ENCODE data around the gene SLC23A1.

The SLC23A1 gene

GRCh38 chr5:139406963-139407362, 23.9 kb upstream of the SLC23A1 start:
- no peak overlapping the region for H3K4me3 ChIP-seq (ENCODE audit: low read depth, low read length)
- H3K9me3 ChIP-seq (ENCODE audit: control insufficient read depth, insufficient read depth, low read depth, low read length), result no peaks in the 10 kb centered on the region
- no peaks in the 10 kb centered on the region for H3K27me3 ChIP-seq (ENCODE audit: control insufficient read depth, insufficient read depth, low read length)
- peaks cover 14% of the 10 kb centered on the region for H3K4me1 ChIP-seq (ENCODE audit: control insufficient read depth, insufficient read depth, low read length)
- H3K27ac ChIP-seq (ENCODE audit: low read depth, low read length), result no peak overlapping the region
- H3K36me3 ChIP-seq (ENCODE audit: control insufficient read depth, insufficient read depth, low read length), result no peaks in the 10 kb centered on the region
- no peak overlapping the region for H3K9ac ChIP-seq (ENCODE audit: low read length)

GRCh38 chr5:139404484-139404840, 21.4 kb upstream of the SLC23A1 start:
- H3K4me1 ChIP-seq (ENCODE audit: control insufficient read depth, insufficient read depth, low read length), result peaks cover 14% of the 10 kb centered on the region
- peaks cover 13% of the 10 kb centered on the region for H3K36me3 ChIP-seq (ENCODE audit: control insufficient read depth, insufficient read depth, low read length)
- no peaks in the 10 kb centered on the region for H3K27me3 ChIP-seq (ENCODE audit: control insufficient read depth, insufficient read depth, low read length)
- peak overlapping the region; percentile 47 for H3K9ac ChIP-seq (ENCODE audit: low read length)
- H3K4me3 ChIP-seq (ENCODE audit: low read depth, low read length), result peak overlapping the region; percentile 85
- H3K9me3 ChIP-seq (ENCODE audit: control insufficient read depth, insufficient read depth, low read depth, low read length), result no peaks in the 10 kb centered on the region
- peak overlapping the region; percentile 70 for H3K27ac ChIP-seq (ENCODE audit: low read depth, low read length)

- peak within 1 kb of the TSS; percentile 90 for H3K9ac ChIP-seq (ENCODE audit: low read length)
- peaks cover 15% of the 10 kb centered on the region for H3K36me3 ChIP-seq (ENCODE audit: control insufficient read depth, insufficient read depth, low read length)
- no peaks in the 10 kb centered on the region for H3K9me3 ChIP-seq (ENCODE audit: control insufficient read depth, insufficient read depth, low read depth, low read length)
- peak within 1 kb of the TSS; percentile 85 for H3K4me3 ChIP-seq (ENCODE audit: low read depth, low read length)
- no peaks in the 10 kb centered on the region for H3K27me3 ChIP-seq (ENCODE audit: control insufficient read depth, insufficient read depth, low read length)
- H3K27ac ChIP-seq (ENCODE audit: low read depth, low read length), result peak within 1 kb of the TSS; percentile 70
- H3K4me1 ChIP-seq (ENCODE audit: control insufficient read depth, insufficient read depth, low read length), result peaks cover 14% of the 10 kb centered on the region
Observed at GRCh38 chr5:139403787-139404483, 20.8 kb upstream of the SLC23A1 start, which contains the start of gene SPATA24. SPATA24 (minus strand) TSS chr5:139404089; CDS start chr5:139404060, 29 bp downstream.

DNA sequence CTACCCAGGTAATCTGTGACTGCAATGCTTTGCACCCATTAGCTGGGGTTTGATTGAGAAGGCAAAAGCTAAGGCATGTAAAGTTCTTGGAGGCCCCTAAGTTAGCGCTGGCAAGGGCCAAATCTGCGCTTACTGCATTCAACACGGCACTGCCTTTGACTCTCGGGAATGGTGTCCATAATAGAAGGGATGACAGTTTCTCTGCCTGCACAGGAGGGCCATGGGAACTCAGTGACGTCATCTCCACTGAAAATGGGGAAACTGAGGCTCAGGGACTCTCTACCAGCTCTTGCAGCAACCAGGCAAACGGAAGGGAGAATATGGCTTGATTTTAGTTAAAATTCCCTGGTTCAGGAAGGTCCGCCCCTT, 20.3 kb upstream of the SLC23A1 start:
- Histone ChIP-seq H3K9ac (ENCODE audit: low read length) (peak overlapping the region; percentile 90), H3K9me3 (ENCODE audit: control insufficient read depth, insufficient read depth, low read depth, low read length) (no peaks in the 10 kb centered on the region), H3K4me1 (ENCODE audit: control insufficient read depth, insufficient read depth, low read length) (peaks cover 14% of the 10 kb centered on the region), H3K4me3 (ENCODE audit: low read depth, low read length) (peak overlapping the region; percentile 85), H3K36me3 (ENCODE audit: control insufficient read depth, insufficient read depth, low read length) (peaks cover 15% of the 10 kb centered on the region), H3K27me3 (ENCODE audit: control insufficient read depth, insufficient read depth, low read length) (no peaks in the 10 kb centered on the region), H3K27ac (ENCODE audit: low read depth, low read length) (peak overlapping the region; percentile 70; the same call in 1 of the 2 replicates)

DNA sequence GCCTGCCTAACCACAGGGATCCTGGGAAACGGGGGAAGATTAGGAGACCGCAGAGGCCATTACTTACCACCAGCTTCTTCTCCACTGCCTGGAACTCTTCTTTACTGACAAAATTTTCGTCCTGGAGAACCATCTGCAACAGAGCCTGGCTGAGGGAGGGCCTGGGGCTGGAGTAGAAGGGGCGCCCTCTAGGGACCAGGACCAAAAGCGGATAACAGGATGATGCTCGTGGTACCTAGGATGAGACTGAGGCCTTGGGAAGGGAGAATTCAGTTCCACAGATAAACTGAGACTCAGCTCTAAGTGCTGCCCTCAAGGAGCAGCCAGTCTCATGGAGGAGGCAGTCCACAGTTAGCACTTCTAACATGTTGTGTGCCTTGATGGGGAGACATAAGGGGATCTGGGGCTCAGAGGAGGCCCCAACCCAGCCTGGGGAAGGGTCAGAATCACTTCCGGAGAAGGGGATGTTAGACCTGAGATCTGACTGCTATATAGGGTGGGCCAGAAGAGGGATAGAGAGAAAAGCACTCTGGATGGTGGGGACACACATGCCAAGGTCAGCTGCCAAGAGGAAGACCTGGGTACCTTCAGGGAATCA, 19.6 kb upstream of the SLC23A1 start:
- Histone ChIP-seq H3K27me3 (ENCODE audit: control insufficient read depth, insufficient read depth, low read length) (no peaks in the 10 kb centered on the region), H3K4me1 (ENCODE audit: control insufficient read depth, insufficient read depth, low read length) (peaks cover 14% of the 10 kb centered on the region), H3K9ac (ENCODE audit: low read length) (no peak overlapping the region), H3K27ac (ENCODE audit: low read depth, low read length) (no peak overlapping the region), H3K9me3 (ENCODE audit: control insufficient read depth, insufficient read depth, low read depth, low read length) (no peaks in the 10 kb centered on the region), H3K4me3 (ENCODE audit: low read depth, low read length) (no peak overlapping the region), H3K36me3 (ENCODE audit: control insufficient read depth, insufficient read depth, low read length) (peaks cover 15% of the 10 kb centered on the region)

- Histone ChIP-seq H3K4me3 (ENCODE audit: low read depth, low read length) (no peak overlapping the region), H3K9ac (ENCODE audit: low read length) (no peak overlapping the region), H3K27me3 (ENCODE audit: control insufficient read depth, insufficient read depth, low read length) (no peaks in the 10 kb centered on the region), H3K4me1 (ENCODE audit: control insufficient read depth, insufficient read depth, low read length) (peaks cover 15% of the 10 kb centered on the region), H3K27ac (ENCODE audit: low read depth, low read length) (no peak overlapping the region), H3K36me3 (ENCODE audit: control insufficient read depth, insufficient read depth, low read length) (peaks cover 15% of the 10 kb centered on the region), H3K9me3 (ENCODE audit: control insufficient read depth, insufficient read depth, low read depth, low read length) (no peaks in the 10 kb centered on the region)
Observed at GRCh38 chr5:139401546-139401945, 18.4 kb upstream of the SLC23A1 start.

- Histone ChIP-seq H3K4me1 (ENCODE audit: control insufficient read depth, insufficient read depth, low read length) (peaks cover 28% of the 10 kb centered on the region), H3K4me3 (ENCODE audit: low read depth, low read length) (no peak overlapping the region), H3K9me3 (ENCODE audit: control insufficient read depth, insufficient read depth, low read depth, low read length) (no peaks in the 10 kb centered on the region), H3K9ac (ENCODE audit: low read length) (no peak overlapping the region), H3K27ac (ENCODE audit: low read depth, low read length) (no peak overlapping the region), H3K27me3 (ENCODE audit: control insufficient read depth, insufficient read depth, low read length) (peaks cover 10% of the 10 kb centered on the region), H3K36me3 (ENCODE audit: control insufficient read depth, insufficient read depth, low read length) (peaks cover 15% of the 10 kb centered on the region)
Observed at GRCh38 chr5:139399501-139400121, 16.5 kb upstream of the SLC23A1 start.

DNA sequence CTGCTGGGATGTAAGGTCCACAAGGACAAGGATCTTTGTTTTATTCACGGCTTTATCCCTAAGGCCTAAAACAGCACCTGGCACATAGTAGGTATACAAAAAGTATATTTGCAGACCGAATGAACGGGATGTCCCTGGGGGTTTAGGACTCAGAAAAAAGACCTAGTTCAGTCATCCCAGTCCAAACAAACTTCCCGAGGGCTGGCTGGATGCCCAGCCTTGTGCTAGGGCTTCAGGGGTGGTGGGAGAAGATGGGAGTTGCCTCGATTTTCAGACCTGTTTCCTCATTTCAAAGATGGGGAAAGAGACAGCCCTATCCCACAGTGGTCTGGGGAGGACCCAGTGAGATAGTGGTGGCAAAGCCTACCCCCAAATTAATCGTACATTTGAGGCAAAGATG, 14.8 kb upstream of the SLC23A1 start:
- peaks cover 15% of the 10 kb centered on the region for H3K36me3 ChIP-seq (ENCODE audit: control insufficient read depth, insufficient read depth, low read length)
- H3K27me3 ChIP-seq (ENCODE audit: control insufficient read depth, insufficient read depth, low read length), result peaks cover 27% of the 10 kb centered on the region
- H3K9me3 ChIP-seq (ENCODE audit: control insufficient read depth, insufficient read depth, low read depth, low read length), result no peaks in the 10 kb centered on the region
- H3K9ac ChIP-seq (ENCODE audit: low read length), result no peak overlapping the region
- H3K27ac ChIP-seq (ENCODE audit: low read depth, low read length), result no peak overlapping the region
- no peak overlapping the region for H3K4me3 ChIP-seq (ENCODE audit: low read depth, low read length)
- H3K4me1 ChIP-seq (ENCODE audit: control insufficient read depth, insufficient read depth, low read length), result peaks cover 21% of the 10 kb centered on the region; the same call in 1 of the 2 replicates

GRCh38 chr5:139396691-139397090, 13.6 kb upstream of the SLC23A1 start:
- H3K27me3 ChIP-seq (ENCODE audit: control insufficient read depth, insufficient read depth, low read length), result peaks cover 29% of the 10 kb centered on the region
- no peak overlapping the region for H3K4me3 ChIP-seq (ENCODE audit: low read depth, low read length)
- H3K4me1 ChIP-seq (ENCODE audit: control insufficient read depth, insufficient read depth, low read length), result peaks cover 23% of the 10 kb centered on the region; the same call in 1 of the 2 replicates
- H3K36me3 ChIP-seq (ENCODE audit: control insufficient read depth, insufficient read depth, low read length), result peaks cover 15% of the 10 kb centered on the region
- no peak overlapping the region for H3K27ac ChIP-seq (ENCODE audit: low read depth, low read length)
- no peaks in the 10 kb centered on the region for H3K9me3 ChIP-seq (ENCODE audit: control insufficient read depth, insufficient read depth, low read depth, low read length)
- no peak overlapping the region for H3K9ac ChIP-seq (ENCODE audit: low read length)

GRCh38 chr5:139395844-139396640, 12.9 kb upstream of the SLC23A1 start:
- H3K9me3 ChIP-seq (ENCODE audit: control insufficient read depth, insufficient read depth, low read depth, low read length), result no peaks in the 10 kb centered on the region
- no peak overlapping the region for H3K9ac ChIP-seq (ENCODE audit: low read length)
- H3K36me3 ChIP-seq (ENCODE audit: control insufficient read depth, insufficient read depth, low read length), result 0 out of 2 replicates have a peak, but pooled peaks cover 9% of the 10 kb centered on the region
- no peak overlapping the region for H3K27ac ChIP-seq (ENCODE audit: low read depth, low read length)
- peaks cover 28% of the 10 kb centered on the region; the same call in 1 of the 2 replicates for H3K4me1 ChIP-seq (ENCODE audit: control insufficient read depth, insufficient read depth, low read length)
- peaks cover 29% of the 10 kb centered on the region for H3K27me3 ChIP-seq (ENCODE audit: control insufficient read depth, insufficient read depth, low read length)
- no peak overlapping the region for H3K4me3 ChIP-seq (ENCODE audit: low read depth, low read length)
